SK-N-SH (cell line): ENCODE measurements around the gene SHLD1. TPM values are rescaled to one million over a fixed set of nuclear protein-coding genes. Genes with fewer than 3 reads are reported as not detected.

Source experiments
- CTCF ChIA-PET: fragments of 300-600, 350-600 bp; formaldehyde crosslinking; extraction: SDS; loops from one replicate; lab custom pipeline; 2021; lab: Yijun Ruan, JAX
- POLR2A ChIA-PET: fragments of 350-600 bp; sonication (Branson Sonifier 250); formaldehyde crosslinking; extraction: SDS; loops from one replicate; lab custom pipeline; 2020; ENCODE audit warnings: antibody characterized with exemption, inconsistent platforms; lab: Yijun Ruan, JAX
- DNase-seq: peaks from one replicate; pipeline ENCODE4 v3.0.0; 2012
- H2AFZ ChIP-seq: fragments of 200-600 bp; sonication (generic); 2 replicates; pipeline ENCODE4 v1.8.1; 2016; ENCODE audit warnings: antibody characterized with exemption, mild to moderate bottlenecking, low read depth
- H3F3A ChIP-seq: fragments of 200-600 bp; sonication (generic); replicated peaks from 2 replicates; pipeline ENCODE3; 2016; ENCODE audit warnings: antibody characterized with exemption, mild to moderate bottlenecking; ENCODE audit not compliant: insufficient read depth
- H3K27ac ChIP-seq, 2 experiments: fragments of 200-500 bp in 1 of 2; fragments of 200-600 bp in 1 of 2; sonication (Bioruptor generic) in 1 of 2; sonication (generic), shearing (Covaris generic) in 1 of 2; 2 replicates each; pipeline versions ENCODE4 v1.5.1 to v1.6.1; 2014 to 2016; ENCODE audit warnings: low read depth in 2 of 2, inconsistent platforms in 1 of 2, low read length in 1 of 2, mild to moderate bottlenecking in 1 of 2, mixed read lengths in 1 of 2
- H3K27me3 ChIP-seq: fragments of 200-600 bp; sonication (generic), shearing (Covaris generic); 2 replicates; pipeline ENCODE4 v1.6.1; 2016; ENCODE audit warnings: mixed run types; ENCODE audit not compliant: insufficient read depth
- H3K36me3 ChIP-seq, 2 experiments: fragments of 200-500 bp in 1 of 2; fragments of 200-600 bp in 1 of 2; sonication (Bioruptor generic) in 1 of 2; sonication (generic) in 1 of 2; replicated peaks in 1 of 2; 2 replicates each; pipeline versions ENCODE3 to v1.5.1; 2014 to 2016; ENCODE audit warnings: low read length in 1 of 2, mild to moderate bottlenecking in 1 of 2; ENCODE audit not compliant: insufficient read depth in 2 of 2, control insufficient read depth in 1 of 2
- H3K4me1 ChIP-seq, 2 experiments: fragments of 200-500 bp in 1 of 2; fragments of 200-600 bp in 1 of 2; sonication (Bioruptor generic) in 1 of 2; sonication (generic), shearing (Covaris generic) in 1 of 2; 2 replicates each; pipeline versions ENCODE4 v1.5.1 to v1.6.1; 2014 to 2016; ENCODE audit warnings: low read depth in 1 of 2, low read length in 1 of 2, mixed run types in 1 of 2; ENCODE audit not compliant: insufficient read depth in 2 of 2, control insufficient read depth in 1 of 2
- H3K4me2 ChIP-seq: fragments of 200-600 bp; sonication (generic), shearing (Covaris generic); 2 replicates; pipeline ENCODE4 v1.6.1; 2017; ENCODE audit warnings: mixed run types
- H3K4me3 ChIP-seq, 2 experiments: fragments of 200-500 bp in 1 of 2; fragments of 200-600 bp in 1 of 2; sonication (Bioruptor generic) in 1 of 2; sonication (generic), shearing (Covaris generic) in 1 of 2; 2 replicates each; pipeline versions ENCODE4 v1.5.1 to v1.8.1; 2014 to 2016; ENCODE audit warnings: low read depth in 2 of 2, inconsistent platforms in 1 of 2, low read length in 1 of 2, mild to moderate bottlenecking in 1 of 2, mixed read lengths in 1 of 2, moderate library complexity in 1 of 2
- H3K79me2 ChIP-seq: fragments of 200-600 bp; sonication (generic); 2 replicates; pipeline ENCODE4 v1.8.1; 2017; ENCODE audit warnings: mild to moderate bottlenecking; ENCODE audit not compliant: insufficient read depth
- H3K9ac ChIP-seq: fragments of 200-600 bp; sonication (generic); 2 replicates; pipeline ENCODE4 v1.6.1; 2017; ENCODE audit warnings: mixed run types
- H3K9me2 ChIP-seq: fragments of 200-600 bp; sonication (generic); 2 replicates; pipeline ENCODE4 v1.6.1; 2017; ENCODE audit warnings: mixed run types
- H3K9me3 ChIP-seq: fragments of 200-600 bp; sonication (generic); 2 replicates; pipeline ENCODE4 v1.6.1; 2017; ENCODE audit warnings: mixed run types, mild to moderate bottlenecking, moderate library complexity
- H4K20me1 ChIP-seq: fragments of 200-600 bp; sonication (generic); 2 replicates; pipeline ENCODE4 v1.6.1; 2017; ENCODE audit warnings: mild to moderate bottlenecking, mixed run types; ENCODE audit not compliant: insufficient read depth
- CHD2 ChIP-seq: fragments of 150-350 bp; IDR thresholded peaks from 2 replicates; pipeline ENCODE4 v1.6.1; 2018; ENCODE audit warnings: low read length; ENCODE audit not compliant: partially characterized antibody
- EP300 ChIP-seq, 2 experiments: IDR thresholded peaks; 2 replicates each; pipeline versions ENCODE4 v1.4.0 to v1.6.1; 2012; ENCODE audit warnings: borderline replicate concordance in 1 of 2, low read depth in 1 of 2, low read length in 1 of 2
- FOXJ3 ChIP-seq: sonication (generic); formaldehyde crosslinking; IDR thresholded peaks from 2 replicates; pipeline ENCODE4 v1.5.1; 2020; ENCODE audit warnings: mild to moderate bottlenecking, missing genetic modification reagents
- FOXM1 ChIP-seq: IDR thresholded peaks from 2 replicates; pipeline ENCODE4 v1.4.0; 2012; ENCODE audit warnings: low read depth, mild to moderate bottlenecking
- GATA2 ChIP-seq: sonication (generic); formaldehyde crosslinking; IDR thresholded peaks from 2 replicates; pipeline ENCODE4 v1.5.0; 2020; ENCODE audit warnings: mild to moderate bottlenecking, missing genetic modification reagents
- MEF2A ChIP-seq: IDR thresholded peaks from 2 replicates; pipeline ENCODE4 v1.4.0; 2012; ENCODE audit warnings: low read depth, borderline replicate concordance
- MXI1 ChIP-seq: IDR thresholded peaks from 2 replicates; pipeline ENCODE4 v1.6.1; 2012; ENCODE audit warnings: mild to moderate bottlenecking, low read depth, low read length, improper control_type of control experiment
- NFIC ChIP-seq: IDR thresholded peaks from 2 replicates; pipeline ENCODE4 v1.4.0; 2012; ENCODE audit warnings: borderline replicate concordance
- NRF1 ChIP-seq: IDR thresholded peaks from 2 replicates; pipeline ENCODE4 v1.6.1; 2012; ENCODE audit warnings: low read depth, mild to moderate bottlenecking, low read length
- RFX5 ChIP-seq: IDR thresholded peaks from 2 replicates; pipeline ENCODE4 v1.6.1; 2012; ENCODE audit warnings: mild to moderate bottlenecking, improper control_type of control experiment, low read length
- RXRA ChIP-seq: IDR thresholded peaks from 2 replicates; pipeline ENCODE4 v1.4.0; 2012; ENCODE audit warnings: low read depth, mild to moderate bottlenecking, borderline replicate concordance
- SMC3 ChIP-seq: IDR thresholded peaks from 2 replicates; pipeline ENCODE4 v1.6.1; 2012; ENCODE audit warnings: low read depth, low read length, improper control_type of control experiment
- TAF1 ChIP-seq: IDR thresholded peaks from 2 replicates; pipeline ENCODE4 v1.6.1; 2012; ENCODE audit warnings: low read depth, mild to moderate bottlenecking, low read length, moderate library complexity, borderline replicate concordance
- TCF12 ChIP-seq: IDR thresholded peaks from 2 replicates; pipeline ENCODE4 v1.4.0; 2012
- TEAD4 ChIP-seq: IDR thresholded peaks from 2 replicates; pipeline ENCODE4 v1.4.0; 2012; ENCODE audit warnings: mild to moderate bottlenecking, borderline replicate concordance; ENCODE audit not compliant: insufficient read depth
- WGBS: methylation state at CpG from one replicate; pipeline ENCODE4 v1.1.6; 2017; ENCODE audit warnings: low lambda C conversion rate; 5-methylcytosine and 5-hydroxymethylcytosine counted together
- polyA plus RNA-seq, 3 experiments: library from polyadenylated mRNA; depleted of rRNA; stranded (reverse); fragments of >200 nt; gene quantifications; 2 replicates each; pipeline ENCODE4 v1.2.3, GENCODE V29; 2012
- TF ChIP-seq, protein P1 (sequence below): IDR thresholded peaks from 2 replicates; pipeline ENCODE4 v1.4.0; 2012; ENCODE audit warnings: low read depth, borderline replicate concordance
- TF ChIP-seq, protein P2 (sequence below): fragments of 150-350 bp; IDR thresholded peaks from 2 replicates; pipeline ENCODE4 v1.6.1; 2016; ENCODE audit warnings: mild to moderate bottlenecking, low read depth, low read length
- TF ChIP-seq, protein P3 (sequence below): IDR thresholded peaks from 2 replicates; pipeline ENCODE4; 2012

Gene SHLD1
- polyA plus RNA-seq, 1 of the 3 experiments (the other 2 are of a cell fraction) = 4.5 TPM

DNA sequence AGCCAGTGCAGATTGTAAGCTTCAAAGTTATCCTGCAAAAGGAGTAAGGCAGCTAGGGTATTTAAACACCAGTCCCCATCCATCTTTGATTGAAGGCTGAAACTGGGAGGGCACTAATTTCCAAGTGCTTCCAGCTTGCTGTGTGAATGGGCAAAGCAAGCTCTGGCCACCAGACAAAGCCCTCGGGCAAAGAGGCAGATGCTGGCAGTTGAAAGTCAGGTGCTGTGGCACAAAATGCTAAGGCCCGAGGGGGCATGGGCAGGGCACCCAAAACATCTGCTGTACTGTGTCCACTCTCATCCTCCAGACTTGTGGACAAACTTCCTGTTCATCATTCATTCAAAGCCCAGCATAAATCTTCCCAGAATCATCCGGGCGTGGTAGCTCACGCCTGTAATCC is 137.2 kb downstream of the SHLD1 start:
- Histone ChIP-seq H3K4me1 (peaks cover 0 to 16% of the 10 kb centered on the region in 2 experiments; a peak in 2 of 4 replicates), H3K36me3 (no peaks in the 10 kb centered on the region), H3K27ac (0 out of 4 replicates have a peak overlapping the region, but pooled peaks of 1 of the 2 experiments have one; percentile 11), H3K27me3 (peaks cover 10% of the 10 kb centered on the region; the same call in 1 of the 2 replicates), H3K4me2 (no peak overlapping the region), H3K9me3 (no peaks in the 10 kb centered on the region), H3K79me2 (no peaks in the 10 kb centered on the region), H4K20me1 (no peaks in the 10 kb centered on the region), H3K9ac (no peak overlapping the region), H2AFZ (no peak overlapping the region), H3K4me3 (no peak overlapping the region), H3F3A (no peaks in the 10 kb centered on the region), H3K9me2 (no peaks in the 10 kb centered on the region)
- WGBS = 66% methylated on average over 2 of the region's 5 CpGs
- ChIA-PET POLR2A (no interaction called here), CTCF (interaction anchor here (0.7 to 1.5 kb wide), 4 partner anchors 13 to 359 kb away, joined by 3 read pairs; no protein-coding TSS in a partner anchor)
- TF ChIP-seq FOXM1 (no peak), NRF1 (no peak), FOXJ3 (no peak), EP300 (IDR thresholded peaks at IDR 0.05; ENCODE audit: borderline replicate concordance in 1 of 2, low read depth in 1 of 2, low read length in 1 of 2) (peak in 1 of 2 experiments; percentile 35; a peak in 1 of 4 replicates), SMC3 (no peak), TCF12 (no peak)
- DNase-seq = no peak

DNA sequence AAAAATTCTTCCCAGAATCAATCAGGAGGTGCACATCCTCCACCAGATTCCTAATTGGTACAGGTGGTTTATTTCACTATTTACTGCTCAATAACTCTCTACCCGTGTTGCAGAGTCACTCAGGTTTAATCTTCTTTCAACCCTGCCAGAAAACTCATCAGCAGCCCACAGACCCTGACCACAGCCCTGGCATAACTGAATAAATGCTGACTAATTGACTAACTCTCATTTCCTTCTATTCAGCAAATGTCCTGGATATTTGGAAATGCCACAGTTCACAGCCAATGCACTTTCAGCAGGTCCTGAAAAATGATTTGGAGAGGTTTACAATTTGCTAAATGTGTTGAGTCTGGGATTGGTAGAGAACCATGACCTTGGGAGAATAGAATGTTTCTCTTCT is 137.8 kb downstream of the SHLD1 start:
- no peak overlapping the region for H3K9ac ChIP-seq
- no peaks in the 10 kb centered on the region for H3K36me3 ChIP-seq
- H3K9me3 ChIP-seq = no peaks in the 10 kb centered on the region
- POLR2A ChIA-PET = no interaction called here
- peaks cover 0 to 18% of the 10 kb centered on the region in 2 experiments; a peak in 2 of 4 replicates for H3K4me1 ChIP-seq
- no peaks in the 10 kb centered on the region for H4K20me1 ChIP-seq
- no peaks in the 10 kb centered on the region for H3F3A ChIP-seq
- no peak overlapping the region for H2AFZ ChIP-seq
- no peak overlapping the region for H3K27ac ChIP-seq
- no peaks in the 10 kb centered on the region for H3K9me2 ChIP-seq
- TF ChIP-seq SMC3 = no peak
- no peak for TF ChIP-seq MXI1
- TF ChIP-seq GATA2 (CRISPR knock-in tag) = no peak
- no peak for TF ChIP-seq FOXM1
- no peak for TF ChIP-seq TAF1
- no peak for TF ChIP-seq RFX5
- TF ChIP-seq NFIC = no peak
- TF ChIP-seq MEF2A = no peak
- no peak for TF ChIP-seq RXRA
- TF ChIP-seq, protein P1, sequence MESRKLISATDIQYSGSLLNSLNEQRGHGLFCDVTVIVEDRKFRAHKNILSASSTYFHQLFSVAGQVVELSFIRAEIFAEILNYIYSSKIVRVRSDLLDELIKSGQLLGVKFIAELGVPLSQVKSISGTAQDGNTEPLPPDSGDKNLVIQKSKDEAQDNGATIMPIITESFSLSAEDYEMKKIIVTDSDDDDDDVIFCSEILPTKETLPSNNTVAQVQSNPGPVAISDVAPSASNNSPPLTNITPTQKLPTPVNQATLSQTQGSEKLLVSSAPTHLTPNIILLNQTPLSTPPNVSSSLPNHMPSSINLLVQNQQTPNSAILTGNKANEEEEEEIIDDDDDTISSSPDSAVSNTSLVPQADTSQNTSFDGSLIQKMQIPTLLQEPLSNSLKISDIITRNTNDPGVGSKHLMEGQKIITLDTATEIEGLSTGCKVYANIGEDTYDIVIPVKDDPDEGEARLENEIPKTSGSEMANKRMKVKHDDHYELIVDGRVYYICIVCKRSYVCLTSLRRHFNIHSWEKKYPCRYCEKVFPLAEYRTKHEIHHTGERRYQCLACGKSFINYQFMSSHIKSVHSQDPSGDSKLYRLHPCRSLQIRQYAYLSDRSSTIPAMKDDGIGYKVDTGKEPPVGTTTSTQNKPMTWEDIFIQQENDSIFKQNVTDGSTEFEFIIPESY = no peak
- TF ChIP-seq, protein P2, sequence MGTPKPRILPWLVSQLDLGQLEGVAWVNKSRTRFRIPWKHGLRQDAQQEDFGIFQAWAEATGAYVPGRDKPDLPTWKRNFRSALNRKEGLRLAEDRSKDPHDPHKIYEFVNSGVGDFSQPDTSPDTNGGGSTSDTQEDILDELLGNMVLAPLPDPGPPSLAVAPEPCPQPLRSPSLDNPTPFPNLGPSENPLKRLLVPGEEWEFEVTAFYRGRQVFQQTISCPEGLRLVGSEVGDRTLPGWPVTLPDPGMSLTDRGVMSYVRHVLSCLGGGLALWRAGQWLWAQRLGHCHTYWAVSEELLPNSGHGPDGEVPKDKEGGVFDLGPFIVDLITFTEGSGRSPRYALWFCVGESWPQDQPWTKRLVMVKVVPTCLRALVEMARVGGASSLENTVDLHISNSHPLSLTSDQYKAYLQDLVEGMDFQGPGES = no peak
- TF ChIP-seq, protein P3, sequence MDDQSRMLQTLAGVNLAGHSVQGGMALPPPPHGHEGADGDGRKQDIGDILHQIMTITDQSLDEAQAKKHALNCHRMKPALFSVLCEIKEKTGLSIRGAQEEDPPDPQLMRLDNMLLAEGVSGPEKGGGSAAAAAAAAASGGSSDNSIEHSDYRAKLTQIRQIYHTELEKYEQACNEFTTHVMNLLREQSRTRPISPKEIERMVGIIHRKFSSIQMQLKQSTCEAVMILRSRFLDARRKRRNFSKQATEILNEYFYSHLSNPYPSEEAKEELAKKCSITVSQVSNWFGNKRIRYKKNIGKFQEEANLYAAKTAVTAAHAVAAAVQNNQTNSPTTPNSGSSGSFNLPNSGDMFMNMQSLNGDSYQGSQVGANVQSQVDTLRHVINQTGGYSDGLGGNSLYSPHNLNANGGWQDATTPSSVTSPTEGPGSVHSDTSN = no peak
- TF ChIP-seq TEAD4 = no peak
- no peak for TF ChIP-seq CHD2
- TF ChIP-seq, all 33 proteins: peak for 0
- Histone ChIP-seq H3K79me2 (no peaks in the 10 kb centered on the region), H3K4me2 (no peak overlapping the region), H3K27me3 (peaks cover 12% of the 10 kb centered on the region; the same call in 1 of the 2 replicates), H3K4me3 (no peak overlapping the region)
- 33% methylated on average over 1 of the region's 1 CpG for WGBS
- CTCF ChIA-PET = interaction anchor here (1.5 kb wide), 1 partner anchor 14 kb away, joined by 3 read pairs; no protein-coding TSS in a partner anchor
- DNase-seq = no peak
